NCI-H2081 treated with DMSO at 0.1 percent for 48 hours (cell line): ENCODE data around the gene TFR2.

Experiments used
- DNase-seq: peaks from one replicate; lab custom pipeline; 2025; lab: John Stamatoyannopoulos, UW

TFR2 gene

DNA sequence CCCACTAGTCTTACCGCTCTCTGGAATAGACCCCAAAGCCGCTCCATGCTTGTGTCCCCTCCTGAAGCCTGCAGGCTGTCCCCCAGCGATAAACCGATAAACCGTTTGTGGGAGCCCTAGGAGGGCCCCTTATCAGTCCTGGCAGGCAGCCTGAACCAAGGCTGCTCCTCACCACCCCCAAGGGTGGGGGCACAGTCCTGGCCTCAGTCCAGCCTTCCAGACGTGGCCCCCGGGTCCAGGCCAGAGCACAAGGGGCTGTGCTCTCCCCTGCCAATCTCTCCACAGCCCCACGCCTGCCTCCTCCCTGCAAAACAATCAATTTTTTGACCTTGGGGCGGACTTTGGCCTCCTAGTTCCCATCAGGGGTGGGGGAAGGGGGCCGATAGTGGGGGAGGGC lies at the start of gene TFR2:
TSS of gene TFR2 (minus strand) at position 90 of the 397 bp plus-strand sequence. CDS start at position 47, 43 bp downstream.
- DNase-seq = no peak

DNA sequence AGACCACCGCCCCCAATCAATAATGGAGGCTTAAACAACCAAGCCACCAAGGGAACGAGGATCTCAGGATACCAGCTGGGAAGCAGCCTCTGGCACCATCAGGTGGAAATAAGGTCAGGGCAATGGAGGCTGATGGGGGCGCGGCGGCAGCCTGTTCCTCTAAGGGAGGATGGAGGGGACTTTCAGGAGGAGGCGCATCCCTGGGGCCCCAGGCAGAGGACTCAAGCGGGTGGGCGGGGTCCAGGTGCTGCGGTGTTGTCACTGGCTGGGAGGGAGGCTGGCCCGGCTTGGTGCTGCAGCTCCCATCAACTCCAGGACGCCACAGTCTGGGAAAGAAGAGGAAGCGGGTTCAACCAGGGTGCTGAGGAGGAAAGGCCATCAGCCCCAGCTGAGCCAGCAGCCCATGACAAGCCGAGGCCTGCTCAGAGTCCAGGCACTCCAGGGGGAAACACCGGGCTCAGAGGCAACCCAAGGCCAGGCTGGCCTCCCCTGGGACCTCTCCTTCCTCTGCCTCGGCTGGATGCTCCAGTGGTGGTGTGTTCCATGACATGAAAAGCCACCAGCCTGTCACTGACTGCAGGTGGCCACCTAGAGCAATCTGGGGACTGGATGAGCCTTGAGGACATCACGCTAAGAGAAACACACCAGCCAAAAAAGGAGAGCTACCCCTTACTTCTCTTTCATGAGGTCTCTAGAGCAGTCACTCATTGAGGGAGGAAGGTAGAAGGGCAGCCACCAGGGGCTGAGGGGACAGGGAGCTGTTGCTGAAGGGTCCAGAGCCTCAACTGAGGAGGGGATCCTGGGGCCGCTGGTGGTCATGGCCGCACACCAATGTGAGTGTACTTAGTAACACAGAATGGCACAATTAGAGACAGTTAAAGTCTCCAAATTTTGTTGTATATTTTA lies 48.1 kb upstream of the TFR2 start:
- no peak for DNase-seq

DNA sequence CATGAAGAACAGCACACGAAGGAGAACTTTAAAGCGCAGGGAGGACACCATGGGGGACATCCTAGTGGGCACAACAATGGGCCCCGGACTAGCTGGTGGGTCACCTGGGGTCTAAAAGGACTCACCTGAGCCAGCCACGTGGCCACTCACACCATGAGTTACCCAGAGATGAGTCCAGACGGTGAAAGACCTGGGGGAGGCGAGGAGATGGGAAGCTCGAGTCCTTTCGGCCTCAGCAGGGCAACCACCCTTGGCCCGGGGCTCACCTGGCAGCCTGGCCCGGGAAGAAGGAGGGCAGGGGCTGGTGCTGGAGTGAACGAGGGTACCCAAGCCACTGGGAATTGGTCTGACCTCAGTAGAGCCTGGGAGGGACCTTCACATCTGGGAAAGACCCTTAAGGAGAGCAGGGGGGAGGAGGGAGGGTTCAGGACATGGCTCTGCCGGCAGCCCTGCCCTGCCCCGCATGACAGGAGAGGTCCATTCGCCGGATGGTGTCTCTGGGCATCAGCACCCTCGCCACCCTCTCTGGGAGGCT lies 47.0 kb upstream of the TFR2 start:
- DNase-seq = no peak

DNA sequence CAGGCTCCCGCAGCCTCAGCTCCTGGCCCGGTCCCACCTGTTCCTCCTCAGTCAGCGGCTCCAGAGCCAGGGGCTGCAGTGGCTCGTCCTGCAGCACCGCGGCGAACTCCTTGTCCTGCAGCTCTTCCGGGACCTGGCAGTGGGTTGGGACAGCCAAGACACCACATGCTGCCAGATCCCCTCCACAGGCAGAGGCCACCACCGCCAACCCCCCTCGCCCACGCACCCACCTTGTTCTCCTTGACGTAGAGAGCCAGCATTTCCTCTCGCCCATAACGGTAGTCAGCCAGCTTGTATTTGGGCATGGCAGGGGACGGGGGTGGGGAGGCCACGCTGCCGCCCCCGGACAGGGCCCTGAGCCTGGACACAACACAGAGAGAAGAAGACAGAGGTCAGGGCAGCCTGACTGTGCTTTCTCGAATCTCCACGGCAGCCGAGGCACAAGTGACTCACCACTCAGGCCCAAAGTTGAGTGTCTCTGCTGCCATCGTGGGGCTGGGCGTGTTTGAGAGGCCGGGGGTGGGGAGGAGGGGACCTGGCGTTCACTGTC lies 46.5 kb upstream of the TFR2 start:
- no peak for DNase-seq

- no peak for DNase-seq
These were observed 45.9 kb upstream of the TFR2 start for GRCh38 chr7:100687261-100687660.

DNA sequence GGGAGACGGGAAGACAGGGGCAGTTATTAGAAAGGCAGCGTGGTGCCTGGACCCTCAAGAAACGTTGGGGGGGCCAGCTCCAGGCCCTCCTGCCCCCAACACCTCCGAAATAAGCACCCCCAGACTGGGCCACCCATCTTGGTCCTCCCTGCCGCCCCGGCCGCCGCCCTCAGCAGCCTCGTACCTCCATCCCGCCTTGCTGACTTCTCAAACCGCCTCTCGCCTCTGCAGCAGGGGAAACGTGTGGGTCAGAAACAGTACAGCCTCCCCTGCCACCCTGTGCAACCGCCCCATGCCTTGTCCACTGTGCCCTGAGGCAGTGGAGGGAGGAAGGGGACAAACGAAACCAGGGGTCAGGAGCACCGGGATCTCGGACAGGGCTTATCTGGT lies 45.5 kb upstream of the TFR2 start:
- DNase-seq = no peak

DNA sequence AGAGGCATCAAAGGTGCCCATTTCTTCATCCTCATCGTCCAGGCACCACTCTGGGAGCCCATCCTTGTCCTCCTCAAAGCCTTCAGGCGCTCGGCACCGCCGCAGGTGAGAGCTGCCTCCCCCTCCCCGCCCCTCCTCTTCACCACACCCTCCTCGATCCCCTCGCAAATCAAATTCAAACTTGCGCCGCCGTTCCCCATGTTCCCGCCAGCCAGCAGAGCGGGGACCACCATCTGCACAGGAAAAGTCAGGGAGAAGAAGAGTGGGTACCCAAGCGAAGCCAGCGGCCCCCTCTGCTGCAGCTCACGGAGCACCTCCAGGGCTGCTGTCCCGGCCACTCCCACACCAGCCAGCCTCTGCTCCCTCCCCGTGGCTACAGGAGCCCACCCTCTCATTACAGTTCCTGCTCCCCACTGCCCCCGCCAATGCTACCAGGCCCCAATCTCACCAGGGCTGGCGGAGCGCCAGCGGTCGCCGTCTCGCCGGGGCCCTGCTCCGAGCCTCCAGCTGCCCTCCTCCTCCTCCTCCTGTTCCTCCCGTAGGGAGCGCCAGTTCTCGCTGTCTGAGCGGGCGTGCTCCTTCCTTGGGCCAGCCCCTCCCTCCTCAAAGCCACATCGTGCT lies 45.0 kb upstream of the TFR2 start:
- DNase-seq = no peak

DNA sequence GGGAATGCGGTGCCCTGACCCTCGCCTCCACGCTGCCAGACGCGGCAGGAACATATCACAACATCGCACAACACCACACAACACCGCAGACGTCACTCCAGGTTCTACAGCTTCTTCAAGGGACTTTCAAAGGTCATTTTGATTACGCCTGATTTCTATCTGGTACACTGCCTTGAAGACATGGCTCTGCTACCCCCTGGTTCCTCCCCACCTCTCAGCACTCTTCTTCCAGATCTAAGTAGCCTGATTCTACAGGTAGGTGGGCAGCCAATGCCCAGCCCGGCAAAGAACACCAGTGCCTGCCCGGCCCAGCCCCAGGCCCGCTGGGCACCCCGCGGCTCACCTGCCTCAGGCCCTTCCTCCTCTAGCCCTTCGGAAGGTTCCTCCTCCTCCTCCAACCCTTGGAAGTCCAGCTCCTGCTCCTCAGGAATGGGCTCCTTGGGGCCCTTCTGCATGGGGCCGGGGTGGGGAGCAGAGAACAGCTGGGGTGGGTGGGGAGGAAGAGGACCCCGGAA lies 44.3 kb upstream of the TFR2 start:
- no peak for DNase-seq

DNA sequence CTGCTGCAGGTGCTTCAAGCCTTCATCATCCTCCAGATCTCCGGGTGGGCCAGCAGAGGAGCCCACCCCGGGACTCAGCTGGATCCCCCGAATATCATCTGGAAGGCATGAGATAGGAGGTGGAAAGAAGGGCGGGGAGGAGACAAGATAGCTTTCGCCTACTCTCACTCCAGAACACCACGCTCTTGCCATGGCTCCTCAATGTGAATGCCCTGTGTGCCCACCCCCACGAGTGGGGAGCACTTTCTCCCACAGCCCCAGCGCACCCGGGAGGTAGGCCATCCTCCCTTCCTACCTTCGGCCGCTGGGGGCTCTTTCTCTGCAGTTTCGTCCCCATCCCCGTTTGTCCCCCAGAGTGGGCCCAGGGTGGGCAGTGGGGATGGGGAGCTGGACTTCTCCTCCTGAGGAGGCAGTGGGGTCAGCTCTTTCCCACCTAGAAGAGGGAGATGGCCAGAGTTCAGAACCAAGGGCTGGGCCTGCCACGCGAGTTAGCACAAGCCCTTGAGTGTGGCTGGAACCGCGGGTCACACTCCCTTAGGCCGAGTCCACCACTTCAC lies 43.8 kb upstream of the TFR2 start:
- DNase-seq = no peak

DNA sequence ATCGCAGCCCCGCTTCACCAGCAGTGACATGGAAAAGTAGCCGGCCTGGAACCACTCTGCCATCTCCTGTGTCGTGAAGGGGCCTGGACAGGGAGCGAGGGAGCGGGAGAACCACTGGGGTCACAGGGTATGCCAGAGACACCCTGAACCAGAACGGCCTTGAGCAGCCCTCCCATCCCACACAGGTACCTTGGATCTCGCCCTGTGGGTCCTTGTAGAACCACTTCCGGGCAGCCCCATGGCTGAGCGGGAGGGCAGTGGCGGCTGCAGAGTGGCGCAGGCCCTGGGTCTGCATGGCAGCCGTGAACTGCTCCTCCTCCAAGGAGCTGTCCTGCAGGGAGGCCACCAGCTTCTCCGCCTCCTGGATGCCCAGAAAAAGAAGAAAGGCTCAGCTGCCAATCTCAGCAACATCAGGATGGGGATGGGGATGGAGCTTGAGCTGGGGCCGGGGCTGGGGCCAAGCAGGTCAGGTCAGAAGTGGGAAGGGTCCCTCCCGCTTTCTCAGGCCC lies 43.2 kb upstream of the TFR2 start:
- no peak for DNase-seq

DNA sequence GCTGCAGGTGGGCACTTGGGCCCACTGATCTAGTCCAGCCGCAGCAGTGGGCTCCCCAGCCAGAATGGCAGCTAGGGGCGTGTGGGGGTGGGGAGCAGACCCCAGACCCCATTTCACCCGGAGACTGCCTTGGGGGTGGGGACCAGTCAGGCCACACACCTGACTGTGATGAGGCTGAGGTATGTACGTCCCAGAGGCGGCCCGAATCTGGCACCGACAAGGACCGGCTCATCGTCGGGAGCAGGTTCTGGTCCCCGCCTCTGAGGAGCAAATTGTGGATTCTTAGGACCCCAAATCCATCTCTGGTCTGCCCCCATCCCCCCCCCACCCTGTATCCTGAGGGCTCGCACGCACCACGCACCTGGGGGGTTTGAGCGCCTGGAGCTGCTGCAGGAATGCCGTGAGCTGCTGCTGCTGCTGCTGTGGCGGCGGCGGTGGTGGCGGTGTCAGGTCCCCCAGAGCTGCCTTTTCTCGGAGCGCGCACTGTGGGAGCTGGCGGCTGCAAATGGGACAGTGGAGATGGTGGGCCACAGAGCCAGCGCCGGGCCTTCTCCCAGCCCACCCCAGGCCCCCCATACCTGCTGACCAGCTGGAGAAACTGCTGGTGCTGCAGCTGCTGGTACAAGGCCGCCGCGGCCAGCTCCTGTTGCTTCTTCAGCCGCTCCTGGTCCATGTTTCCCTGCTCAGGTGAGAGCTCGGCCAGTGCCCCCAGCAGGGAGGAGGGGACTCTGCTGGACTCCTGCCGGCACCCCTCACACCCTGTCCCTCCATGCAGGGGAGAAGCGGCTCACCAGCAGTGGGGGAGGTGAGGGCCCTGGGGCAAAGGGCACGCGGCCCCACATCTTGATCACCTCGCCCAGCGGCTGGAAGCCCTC lies 42.5 kb upstream of the TFR2 start:
- no peak for DNase-seq

GRCh38 chr7:100682991-100683658 lies 41.8 kb upstream of the TFR2 start:
- no peak for DNase-seq

GRCh38 chr7:100682228-100682741 lies 40.9 kb upstream of the TFR2 start:
- DNase-seq = no peak

DNA sequence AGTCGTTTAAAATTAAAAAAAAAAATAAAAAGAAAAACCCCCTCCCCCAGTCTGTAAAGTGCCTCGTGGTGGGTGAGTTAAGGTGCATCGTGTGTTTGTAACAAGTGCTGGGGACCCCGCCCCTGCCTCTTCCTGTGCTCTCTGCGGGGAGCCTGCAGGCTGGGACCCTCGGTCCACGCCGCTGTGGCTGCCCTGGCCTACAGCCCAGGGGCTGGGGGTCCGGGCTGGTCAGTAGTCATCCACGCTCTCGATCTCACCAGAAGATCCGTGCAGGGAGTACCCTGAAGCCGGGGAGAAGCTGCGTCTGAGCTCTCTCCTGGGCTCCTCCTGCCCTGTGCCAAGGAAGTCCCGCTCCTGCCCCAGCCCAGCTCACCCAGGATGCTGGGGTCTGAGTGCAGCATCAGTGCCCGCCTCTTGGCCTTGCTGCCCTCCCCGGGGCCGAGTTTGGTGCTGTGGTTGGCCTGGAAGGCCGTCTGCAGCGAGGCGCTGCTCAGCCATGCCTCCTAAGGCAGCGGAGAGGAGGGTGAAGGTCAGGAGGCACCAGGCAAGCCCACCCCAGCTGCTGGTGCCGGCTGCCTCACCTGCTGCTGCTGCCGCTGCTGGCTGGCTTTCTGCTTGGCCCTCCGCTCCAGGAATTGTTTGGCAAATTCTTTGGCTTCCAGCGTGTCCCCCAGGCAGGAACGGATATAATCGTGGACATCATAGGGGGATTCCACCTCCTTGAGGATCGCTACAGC lies 40.3 kb upstream of the TFR2 start:
- no peak for DNase-seq

GRCh38 chr7:100680576-100681271 lies 39.4 kb upstream of the TFR2 start:
- no peak for DNase-seq

DNA sequence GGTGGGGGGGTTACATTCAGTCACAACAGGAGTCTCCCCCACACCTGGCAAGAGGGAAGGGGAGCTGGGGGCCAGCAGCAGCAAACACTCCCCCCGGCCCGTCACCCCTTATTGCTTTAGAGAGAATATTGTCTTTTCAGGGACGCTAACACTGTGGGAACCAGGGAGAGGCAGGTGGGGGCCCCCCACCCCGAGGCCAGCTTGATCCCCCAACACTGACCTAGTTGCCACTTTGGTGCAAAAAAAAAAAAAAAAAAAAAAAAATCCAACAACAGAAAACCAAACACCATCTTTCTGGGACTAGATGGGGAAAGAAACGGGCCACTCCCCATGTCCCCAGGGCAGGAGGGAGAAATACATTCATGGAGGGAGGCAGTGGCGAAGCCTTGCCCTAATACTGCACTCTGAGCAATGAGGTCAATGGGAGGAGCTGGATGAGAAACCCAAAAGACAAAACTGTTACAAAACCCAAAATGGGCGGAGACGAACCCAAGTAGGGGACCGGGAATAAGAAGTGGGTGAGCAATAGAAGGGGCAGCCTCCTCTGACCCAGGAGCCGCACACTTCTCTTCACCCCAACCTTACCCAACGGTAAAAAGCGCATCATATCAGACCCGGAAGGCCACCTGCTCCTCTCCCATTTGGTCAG lies 38.7 kb upstream of the TFR2 start:
- DNase-seq = no peak

DNA sequence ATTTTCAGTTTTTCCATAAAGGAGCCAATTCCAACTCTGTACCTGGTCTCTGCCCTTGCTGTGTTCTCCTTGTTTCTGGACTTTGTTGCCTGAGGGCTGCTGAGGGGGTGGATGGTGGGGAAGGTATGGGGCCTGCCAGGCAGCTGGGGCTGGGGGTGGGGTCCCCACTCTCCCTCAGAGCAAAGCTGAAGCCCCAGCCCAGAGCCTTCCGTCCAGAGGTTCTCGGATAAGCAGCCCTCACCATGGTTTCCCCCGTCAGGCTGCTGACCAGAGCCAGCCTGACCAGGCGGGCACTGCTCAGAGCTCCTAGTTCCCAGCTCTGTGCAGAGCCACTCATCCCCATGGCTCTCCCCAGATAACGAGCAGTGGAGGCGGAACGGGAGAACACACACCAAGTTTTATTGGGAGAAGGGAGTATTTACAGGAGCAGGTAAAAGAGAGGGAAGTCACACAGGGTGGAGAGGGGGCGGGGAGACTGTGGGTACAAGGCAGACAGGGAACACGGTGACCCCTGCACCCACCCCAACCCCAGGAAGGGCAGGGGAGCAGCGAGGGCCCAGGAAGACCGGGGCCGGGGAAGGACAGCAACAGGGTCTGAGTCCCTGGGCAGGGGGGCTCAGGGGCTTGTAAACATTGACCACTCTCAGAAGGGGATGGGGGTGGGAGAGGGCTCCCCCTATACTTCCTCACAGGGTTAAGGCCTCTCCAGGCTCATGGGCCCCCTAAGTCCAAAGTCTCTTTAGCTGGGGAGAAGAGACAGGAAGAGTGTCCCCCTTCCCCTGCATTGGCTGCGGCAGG lies 38.0 kb upstream of the TFR2 start:
- no peak for DNase-seq
